ENCODE results near the gene MEOX1. TPM values are rescaled to one million over a fixed set of nuclear protein-coding genes. Genes with fewer than 3 reads are reported as not detected.

The MEOX1 gene
- total RNA-seq, 1 donor from 2014 or later, result 1.5 TPM

DNA sequence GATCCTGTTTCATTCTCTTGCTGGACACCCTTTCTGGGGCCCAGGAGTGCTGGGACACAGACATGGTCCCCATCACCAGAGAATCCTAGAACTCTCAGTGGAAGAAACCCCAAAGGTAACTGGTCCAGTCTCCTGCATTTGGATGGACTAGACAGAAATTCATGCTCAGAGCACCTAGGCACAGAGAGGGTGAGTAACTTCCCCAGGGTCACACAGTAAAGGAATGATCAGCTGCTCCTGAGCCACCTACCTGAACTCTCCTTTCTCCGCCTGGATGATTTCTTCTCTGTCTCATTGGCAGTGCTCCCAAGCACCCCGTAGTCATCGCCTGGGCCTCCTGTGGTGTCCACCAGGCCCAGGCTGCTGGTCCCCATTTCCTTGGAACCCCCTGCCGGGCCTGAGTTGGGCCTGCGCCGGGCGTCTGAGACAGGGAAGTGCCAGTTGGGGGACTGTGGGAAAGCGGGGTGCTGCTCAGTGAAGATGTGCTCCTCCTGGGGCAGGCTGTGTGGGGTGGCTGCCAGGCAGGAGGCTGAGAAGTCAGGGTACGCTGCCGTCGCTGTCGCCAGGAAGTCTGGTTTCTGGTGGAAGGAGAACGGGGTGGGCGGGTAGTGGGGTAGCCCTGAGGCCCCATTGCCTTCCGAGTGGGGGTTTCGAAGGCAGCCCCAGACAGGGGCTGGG, 767 bp downstream of the MEOX1 start:
- no peaks in the 10 kb centered on the region for H3K36me3 ChIP-seq
- intact Hi-C loops (cut with DNase I), result no loop called here
- H3K27ac ChIP-seq, result no peak overlapping the region
- no peaks in the 10 kb centered on the region for H3K27me3 ChIP-seq
- no peaks in the 10 kb centered on the region for H3K9me3 ChIP-seq
- H3K4me3 ChIP-seq, result no peak overlapping the region
- peaks cover 11% of the 10 kb centered on the region for H3K4me1 ChIP-seq
- no peak for DNase-seq
- ATAC-seq, result no peak
- TF ChIP-seq, protein P1, sequence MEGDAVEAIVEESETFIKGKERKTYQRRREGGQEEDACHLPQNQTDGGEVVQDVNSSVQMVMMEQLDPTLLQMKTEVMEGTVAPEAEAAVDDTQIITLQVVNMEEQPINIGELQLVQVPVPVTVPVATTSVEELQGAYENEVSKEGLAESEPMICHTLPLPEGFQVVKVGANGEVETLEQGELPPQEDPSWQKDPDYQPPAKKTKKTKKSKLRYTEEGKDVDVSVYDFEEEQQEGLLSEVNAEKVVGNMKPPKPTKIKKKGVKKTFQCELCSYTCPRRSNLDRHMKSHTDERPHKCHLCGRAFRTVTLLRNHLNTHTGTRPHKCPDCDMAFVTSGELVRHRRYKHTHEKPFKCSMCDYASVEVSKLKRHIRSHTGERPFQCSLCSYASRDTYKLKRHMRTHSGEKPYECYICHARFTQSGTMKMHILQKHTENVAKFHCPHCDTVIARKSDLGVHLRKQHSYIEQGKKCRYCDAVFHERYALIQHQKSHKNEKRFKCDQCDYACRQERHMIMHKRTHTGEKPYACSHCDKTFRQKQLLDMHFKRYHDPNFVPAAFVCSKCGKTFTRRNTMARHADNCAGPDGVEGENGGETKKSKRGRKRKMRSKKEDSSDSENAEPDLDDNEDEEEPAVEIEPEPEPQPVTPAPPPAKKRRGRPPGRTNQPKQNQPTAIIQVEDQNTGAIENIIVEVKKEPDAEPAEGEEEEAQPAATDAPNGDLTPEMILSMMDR (IDR thresholded peaks at IDR 0.05), result no peak

DNA sequence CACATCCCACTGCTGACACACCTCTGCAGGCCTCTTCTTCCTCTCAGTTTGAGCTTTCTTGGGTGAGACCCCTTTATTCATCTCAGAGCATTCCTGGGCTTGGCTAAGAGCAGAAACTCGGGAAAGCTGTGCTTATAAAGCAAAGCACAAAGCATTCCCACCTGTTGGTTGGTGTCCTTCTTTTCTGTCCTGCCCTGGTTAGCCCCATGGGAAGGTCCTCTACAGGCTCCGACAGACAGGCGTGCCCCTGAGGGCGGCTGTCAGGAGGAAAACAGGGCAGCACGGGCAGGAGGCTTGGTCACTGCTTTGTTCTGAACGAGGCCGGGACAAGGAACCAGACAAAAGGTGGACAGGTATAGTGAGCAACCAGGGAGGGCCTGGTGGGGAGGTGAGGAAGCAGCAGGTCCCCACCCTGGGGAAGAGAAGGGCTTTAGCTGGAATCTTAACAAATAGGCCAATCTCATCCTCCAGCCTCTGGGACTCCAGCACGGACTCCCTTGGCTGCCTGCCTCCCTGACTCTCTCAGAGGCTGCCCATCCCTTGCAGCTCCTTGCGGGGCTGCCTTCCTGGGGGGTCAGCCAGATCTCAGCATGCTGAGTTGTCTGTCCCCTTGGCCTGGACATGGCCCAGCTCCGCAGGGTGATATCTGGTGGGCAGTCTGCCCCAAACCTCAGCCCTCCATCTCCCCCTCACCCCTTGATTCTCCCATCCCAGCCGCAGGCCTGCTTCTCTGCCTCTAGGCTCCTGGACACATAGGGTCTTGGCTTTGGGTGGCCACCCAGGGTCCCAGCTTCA, 1.7 kb downstream of the MEOX1 start:
- ATAC-seq (no peak), DNase-seq (no peak)
- H3K9me3 ChIP-seq, result no peaks in the 10 kb centered on the region
- H3K27me3 ChIP-seq, result no peaks in the 10 kb centered on the region
- TF ChIP-seq, protein P1 (IDR thresholded peaks at IDR 0.05), result no peak
- intact Hi-C loops (cut with DNase I), result no loop called here
- no peaks in the 10 kb centered on the region for H3K36me3 ChIP-seq
- H3K4me3 ChIP-seq, result no peak overlapping the region
- H3K27ac ChIP-seq, result no peak overlapping the region
- H3K4me1 ChIP-seq, result peaks cover 11% of the 10 kb centered on the region

DNA sequence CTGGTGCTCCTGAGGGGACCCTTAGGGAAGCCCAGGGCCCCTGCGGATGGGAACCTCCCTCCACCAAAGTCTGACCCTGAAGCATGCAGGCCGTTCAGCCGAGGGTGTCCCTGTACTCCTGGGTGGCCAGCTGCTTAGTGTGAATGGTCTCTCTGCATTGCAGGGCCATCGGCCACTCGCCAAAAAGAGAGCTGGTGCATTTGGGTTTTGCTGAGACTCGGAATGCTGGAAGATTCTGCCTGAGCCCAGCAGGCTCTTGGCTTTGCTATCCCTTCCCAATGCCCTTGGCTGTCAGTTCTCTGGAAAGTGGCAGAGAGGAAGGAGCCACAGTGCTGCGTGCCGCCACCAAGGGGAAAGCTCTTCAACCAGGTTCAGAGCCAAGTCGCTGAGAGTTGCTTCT, 2.8 kb downstream of the MEOX1 start:
- H3K36me3 ChIP-seq, result no peaks in the 10 kb centered on the region
- H3K4me3 ChIP-seq, result no peak overlapping the region
- no peaks in the 10 kb centered on the region for H3K27me3 ChIP-seq
- no peak overlapping the region for H3K27ac ChIP-seq
- DNase-seq (no peak), ATAC-seq (no peak)
- TF ChIP-seq, protein P1 (IDR thresholded peaks at IDR 0.05), result no peak
- intact Hi-C loops (cut with DNase I), result no loop called here
- H3K9me3 ChIP-seq, result no peaks in the 10 kb centered on the region
- peaks cover 11% of the 10 kb centered on the region for H3K4me1 ChIP-seq

DNA sequence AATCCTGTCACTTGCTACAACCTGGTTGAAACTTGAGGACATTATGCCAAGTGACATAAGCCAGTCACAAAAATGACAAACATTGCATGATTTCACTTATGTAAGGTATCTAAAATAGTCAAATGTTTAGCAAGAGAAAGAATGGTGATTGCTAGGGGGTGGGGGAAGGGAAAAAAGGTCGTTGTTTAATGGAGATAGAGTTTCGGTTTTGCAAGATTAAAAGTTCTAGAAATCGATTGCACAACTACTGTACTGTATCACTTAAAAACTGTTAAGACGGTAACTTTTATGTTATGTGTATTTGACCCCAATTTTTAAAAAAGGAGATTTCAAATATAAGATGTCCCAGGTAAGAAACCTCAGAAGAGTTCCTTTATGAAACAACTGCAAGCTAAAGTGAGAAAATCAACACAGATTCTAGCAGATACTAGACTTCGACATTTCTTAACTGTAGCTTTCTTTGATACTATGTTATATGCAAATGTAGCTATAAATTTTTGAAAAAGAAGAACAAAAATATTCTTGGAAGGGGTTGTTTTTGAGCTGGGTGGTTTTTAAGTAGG, 5.9 kb downstream of the MEOX1 start:
- H3K27me3 ChIP-seq, result no peaks in the 10 kb centered on the region
- H3K4me3 ChIP-seq, result no peak overlapping the region
- intact Hi-C loops (cut with DNase I), result no loop called here
- H3K27ac ChIP-seq, result no peak overlapping the region
- H3K36me3 ChIP-seq, result no peaks in the 10 kb centered on the region
- H3K4me1 ChIP-seq, result no peaks in the 10 kb centered on the region
- H3K9me3 ChIP-seq, result no peaks in the 10 kb centered on the region
- TF ChIP-seq, protein P1 (IDR thresholded peaks at IDR 0.05), result no peak
- peak; percentile 31 for ATAC-seq
- DNase-seq, result no peak

DNA sequence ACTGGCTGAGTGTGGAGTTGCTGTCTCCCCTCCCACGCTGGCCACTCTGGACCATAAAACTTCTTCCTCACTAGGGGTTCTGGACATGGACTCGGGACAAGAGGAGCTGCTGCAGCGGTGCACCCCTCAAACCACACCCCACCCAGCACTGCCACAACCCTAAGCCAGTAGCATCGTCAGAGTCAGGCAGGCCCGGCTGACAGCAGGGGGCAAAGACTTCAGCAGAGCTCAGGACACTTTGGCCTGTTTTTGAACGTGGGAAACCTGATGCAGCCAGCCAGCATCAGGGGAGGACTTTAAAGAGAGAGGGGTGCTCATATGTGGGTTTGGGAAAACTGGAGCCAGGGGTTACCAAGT, 9.6 kb downstream of the MEOX1 start:
- TF ChIP-seq, protein P1 (IDR thresholded peaks at IDR 0.05), result no peak
- intact Hi-C loops (cut with DNase I), result no loop called here
- no peaks in the 10 kb centered on the region for H3K9me3 ChIP-seq

More for the DNA sequence above, 9.6 kb downstream of the MEOX1 start:
- no peak for ATAC-seq
- Histone ChIP-seq H3K4me1 (no peaks in the 10 kb centered on the region), H3K27ac (no peak overlapping the region), H3K27me3 (no peaks in the 10 kb centered on the region), H3K36me3 (no peaks in the 10 kb centered on the region), H3K4me3 (no peak overlapping the region)
- no peak for DNase-seq
